Right ventricle myocardium inferior (tissue), 1 donor: ENCODE measurements around the gene RNF13. TPM values are rescaled to one million over a fixed set of nuclear protein-coding genes. Genes with fewer than 3 reads are reported as not detected.
"Not testable (repeated sequence)": the region's sequence is repeated elsewhere in the genome, so short reads cannot be mapped to it uniquely, and the experiment has no call there.

Source experiments
- ATAC-seq: fragments of 200-7000 bp; cut with Tn5 transposase; one replicate; pipeline ENCODE4 v1.9.1; 2020; ENCODE audit warnings: mild to moderate bottlenecking, moderate library complexity
- DNase-seq: peaks from one replicate; pipeline ENCODE4 v3.0.0; 2021; ENCODE audit errors: missing footprints
- intact Hi-C: fragments of 100-400 bp; cut with DNase I; formaldehyde crosslinking; loops from one replicate; pipeline ENCODE4 v1.11.0; 2022
- total RNA-seq: library from RNA; stranded (reverse); fragmentation: NEBNext Ultra II Directional; extraction: Animal tissue kit (Norgen Biotek cat#: 25700); gene quantifications from one replicate; pipeline ENCODE4 v1.2.1, GENCODE V29; 2021
- donor health status: DM: no; HTN: yes; CAD: no; lungs with severe emphysema.

The RNF13 gene
- total RNA-seq, 1 donor from 2014 or later = 45.5 TPM

DNA sequence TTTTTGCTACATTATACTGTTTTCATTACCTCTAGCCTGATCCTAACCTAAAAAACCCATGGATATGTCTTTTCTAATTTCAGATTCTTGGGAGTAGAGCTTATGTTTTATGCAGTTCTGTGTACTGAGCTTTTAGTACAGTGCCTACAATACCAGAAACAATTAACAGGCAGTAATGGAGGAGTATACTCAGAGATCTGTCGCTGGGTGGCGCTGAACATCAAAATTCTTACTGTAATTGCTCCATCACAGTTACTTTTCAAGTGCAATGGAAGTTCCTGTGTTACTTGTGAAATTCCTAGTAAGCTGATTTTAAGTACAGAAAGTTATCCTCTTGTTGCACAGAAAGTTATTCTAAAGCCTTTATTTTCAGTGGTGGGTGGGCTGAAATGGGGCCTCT, 66.9 kb downstream of the RNF13 start:
- ATAC-seq = peak; percentile 74
- intact Hi-C loops = no loop called here
- peak; percentile 66 for DNase-seq

- DNase-seq (no peak), ATAC-seq (no peak)
- intact Hi-C loops = no loop called here
Measured at GRCh38 chr3:149881879-149882278, 68.9 kb downstream of the RNF13 start.

- DNase-seq (no peak), ATAC-seq (no peak)
- intact Hi-C loops = no loop called here
Measured at GRCh38 chr3:149883134-149883533, 70.1 kb downstream of the RNF13 start.

DNA sequence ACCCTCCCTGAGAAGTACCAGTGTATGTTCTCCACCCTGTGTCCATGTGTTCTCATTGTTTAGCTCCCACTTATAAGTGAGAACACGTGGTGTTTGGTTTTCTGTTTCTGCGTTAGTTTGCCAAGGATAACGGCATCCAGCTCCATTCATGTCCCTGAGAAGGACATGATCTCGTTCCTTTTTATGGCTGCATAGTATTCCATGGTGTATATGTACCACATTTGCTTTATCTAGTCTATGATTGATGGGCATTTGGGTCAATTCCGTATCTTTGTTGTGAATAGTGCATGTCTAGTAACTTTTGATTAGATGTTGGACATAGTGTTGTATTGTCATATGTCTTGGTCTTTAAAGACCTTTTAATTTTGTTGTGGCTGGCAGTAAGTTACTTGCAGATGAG, 70.8 kb downstream of the RNF13 start:
- intact Hi-C loops = not testable (repeated sequence)

GRCh38 chr3:149884848-149885247, 71.8 kb downstream of the RNF13 start:
- DNase-seq, intact Hi-C loops, ATAC-seq: not testable (repeated sequence)

More for the DNA sequence above, 70.8 kb downstream of the RNF13 start:
- not testable (repeated sequence) for ATAC-seq, DNase-seq

GRCh38 chr3:149886957-149887356, 73.9 kb downstream of the RNF13 start:
- ATAC-seq (no peak), DNase-seq (no peak)
- intact Hi-C loops = no loop called here

- no peak for DNase-seq
- ATAC-seq = no peak
- intact Hi-C loops = no loop called here
Measured at GRCh38 chr3:149891621-149892020, 78.6 kb downstream of the RNF13 start.

- DNase-seq (no peak), ATAC-seq (no peak)
- intact Hi-C loops = no loop called here
Measured at GRCh38 chr3:149892371-149892770, 79.4 kb downstream of the RNF13 start.

GRCh38 chr3:149894205-149894604, 81.2 kb downstream of the RNF13 start:
- intact Hi-C loops = no loop called here
- DNase-seq (no peak), ATAC-seq (no peak)

- DNase-seq (no peak), ATAC-seq (no peak)
- intact Hi-C loops = no loop called here
Measured at GRCh38 chr3:149895339-149895738, 82.3 kb downstream of the RNF13 start.

DNA sequence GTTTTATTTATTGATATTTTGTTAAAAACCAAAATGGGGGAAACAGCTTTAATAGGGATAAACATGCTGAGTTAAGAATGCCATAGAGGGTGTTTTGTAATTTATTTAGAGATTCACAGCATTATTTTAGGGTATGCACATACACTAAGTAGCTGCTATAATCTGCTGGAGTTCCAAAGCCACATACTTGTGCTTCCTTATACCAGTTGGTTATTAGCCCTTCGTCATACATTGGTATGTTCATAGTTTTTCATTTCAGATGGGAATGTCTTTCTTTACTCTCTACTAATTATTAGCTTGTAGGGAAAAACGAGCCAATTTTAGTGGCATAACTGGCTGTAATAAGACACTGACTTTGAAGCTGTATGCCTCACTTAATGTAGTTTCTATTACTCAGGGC, 82.8 kb downstream of the RNF13 start:
- no peak for DNase-seq
- intact Hi-C loops = no loop called here
- ATAC-seq = no peak

- intact Hi-C loops = no loop called here
- DNase-seq (no peak), ATAC-seq (peak; percentile 91)
Measured at GRCh38 chr3:149898771-149899170, 85.8 kb downstream of the RNF13 start.

DNA sequence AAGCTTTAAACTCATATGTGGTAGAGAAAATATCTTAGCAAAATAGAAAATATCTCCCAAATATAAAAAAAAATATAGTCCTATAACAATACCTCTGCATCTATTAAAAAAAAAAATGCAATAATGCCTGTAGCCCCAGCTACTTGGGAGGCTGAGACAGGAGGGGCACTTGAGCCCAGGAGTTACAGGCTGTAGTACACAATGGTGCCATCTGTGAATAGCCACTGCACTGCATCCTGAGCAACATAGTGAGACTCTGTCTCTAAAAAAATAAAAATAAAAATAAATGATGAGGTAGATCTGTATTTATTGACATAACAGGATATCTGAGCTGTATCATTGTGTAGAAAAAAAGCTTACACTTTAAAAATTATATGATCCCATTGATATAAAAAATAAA, 87.3 kb downstream of the RNF13 start:
- ATAC-seq = no peak
- intact Hi-C loops = no loop called here
- no peak for DNase-seq

GRCh38 chr3:149901770-149902169, 88.8 kb downstream of the RNF13 start:
- no peak for DNase-seq
- ATAC-seq = no peak
- intact Hi-C loops = no loop called here

GRCh38 chr3:149902498-149903139, 89.6 kb downstream of the RNF13 start:
- intact Hi-C loops = no loop called here
- ATAC-seq (no peak), DNase-seq (no peak)

GRCh38 chr3:149906036-149906435, 93.0 kb downstream of the RNF13 start:
- ATAC-seq = no peak
- no peak for DNase-seq
- intact Hi-C loops = no loop called here

DNA sequence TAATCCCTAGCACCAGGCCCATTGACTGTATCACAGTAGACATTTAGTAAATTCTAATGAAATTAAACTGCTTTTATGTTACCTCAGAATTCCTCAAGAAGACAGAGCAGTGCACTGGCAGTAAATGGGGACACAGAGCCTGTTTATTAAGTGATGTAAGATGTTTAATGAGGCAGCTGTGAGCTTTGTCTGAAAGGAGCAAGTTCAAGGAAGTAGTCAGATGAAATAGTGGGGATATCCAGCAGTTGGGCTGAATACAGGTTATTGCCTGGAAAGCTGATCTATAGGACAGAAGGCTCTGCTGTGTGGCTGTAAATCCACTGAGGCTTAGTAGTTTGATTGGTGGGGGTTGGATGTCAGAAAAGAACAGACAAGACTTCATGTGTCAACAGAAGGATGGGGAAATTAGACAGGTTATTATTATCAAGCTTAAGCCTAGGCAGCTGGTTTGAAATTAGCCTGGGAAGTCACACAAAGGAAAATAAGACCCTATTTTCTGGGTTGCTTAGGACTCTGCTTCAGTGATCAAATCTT, 95.5 kb downstream of the RNF13 start:
- ATAC-seq = no peak
- DNase-seq = no peak
- intact Hi-C loops = no loop called here

GRCh38 chr3:149909923-149910322, 96.9 kb downstream of the RNF13 start:
- DNase-seq = no peak
- intact Hi-C loops = no loop called here
- peak; percentile 44 for ATAC-seq

GRCh38 chr3:149917124-149917667, 104.2 kb downstream of the RNF13 start:
- DNase-seq = no peak
- intact Hi-C loops = no loop called here
- ATAC-seq = no peak

- intact Hi-C loops = no loop called here
- no peak for DNase-seq
- no peak for ATAC-seq
Measured at GRCh38 chr3:149919509-149919908, 106.5 kb downstream of the RNF13 start.

DNA sequence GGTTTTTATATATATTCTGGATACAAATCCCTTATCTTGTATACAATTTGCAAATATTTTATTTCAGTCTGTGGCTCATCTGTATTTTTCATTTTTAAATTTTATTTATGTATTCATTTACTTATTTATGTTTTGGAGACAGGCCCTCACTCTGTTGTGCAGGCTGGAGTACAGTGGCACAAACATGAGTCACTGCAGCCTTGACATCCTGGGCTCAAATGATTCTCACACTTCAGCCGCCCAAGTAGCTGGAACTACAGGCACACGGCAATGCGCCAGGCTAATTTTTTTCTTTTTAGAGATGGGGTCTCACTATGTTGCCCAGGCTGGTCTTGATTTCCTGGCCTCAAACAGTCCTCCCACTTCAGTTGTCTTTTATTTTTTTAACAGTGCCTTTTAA, 107.1 kb downstream of the RNF13 start:
- no peak for ATAC-seq
- no peak for DNase-seq
- intact Hi-C loops = no loop called here
